ENCODE data around the gene CCDC141. TPM values are rescaled to one million over a fixed set of nuclear protein-coding genes. Genes with fewer than 3 reads are reported as not detected.
"Not testable (repeated sequence)": the region's sequence is repeated elsewhere in the genome, so short reads cannot be mapped to it uniquely, and the experiment has no call there.

Gene CCDC141
- total RNA-seq, 4 donors from 2014 or later: 4.3 to 8.1 (median 6.1) TPM

DNA sequence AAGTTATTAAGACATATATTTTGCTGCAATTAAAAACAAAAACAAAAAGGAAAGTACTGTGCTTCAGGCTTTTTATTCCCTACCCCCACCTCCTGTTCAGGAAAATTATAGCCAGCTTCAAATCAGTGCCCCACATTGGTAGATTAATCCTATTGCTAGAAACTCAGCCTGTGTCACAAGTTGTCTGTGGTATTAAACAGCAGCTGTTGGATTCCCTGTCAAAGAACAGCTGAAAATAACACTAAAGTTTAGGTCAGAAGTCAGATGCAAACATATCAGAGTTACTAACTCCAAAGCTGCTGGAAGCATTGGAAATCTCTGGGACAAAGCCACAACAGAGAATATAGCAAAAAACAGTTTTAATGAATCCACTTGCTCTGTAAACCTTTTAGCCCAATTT lies 818 bp upstream of the CCDC141 start:
- Histone ChIP-seq H3K27ac (no peak overlapping the region), H3K4me3 (replicated peaks in 1 of 3) (no peak overlapping the region), H3K36me3 (no peaks in the 10 kb centered on the region), H3K4me1 (no peaks in the 10 kb centered on the region), H3K27me3 (no peaks in the 10 kb centered on the region), H3K9me3 (no peaks in the 10 kb centered on the region)
- no peak for DNase-seq
- no peak for TF ChIP-seq POLR2A (IDR thresholded peaks at IDR 0.05)
- TF ChIP-seq, protein P1, sequence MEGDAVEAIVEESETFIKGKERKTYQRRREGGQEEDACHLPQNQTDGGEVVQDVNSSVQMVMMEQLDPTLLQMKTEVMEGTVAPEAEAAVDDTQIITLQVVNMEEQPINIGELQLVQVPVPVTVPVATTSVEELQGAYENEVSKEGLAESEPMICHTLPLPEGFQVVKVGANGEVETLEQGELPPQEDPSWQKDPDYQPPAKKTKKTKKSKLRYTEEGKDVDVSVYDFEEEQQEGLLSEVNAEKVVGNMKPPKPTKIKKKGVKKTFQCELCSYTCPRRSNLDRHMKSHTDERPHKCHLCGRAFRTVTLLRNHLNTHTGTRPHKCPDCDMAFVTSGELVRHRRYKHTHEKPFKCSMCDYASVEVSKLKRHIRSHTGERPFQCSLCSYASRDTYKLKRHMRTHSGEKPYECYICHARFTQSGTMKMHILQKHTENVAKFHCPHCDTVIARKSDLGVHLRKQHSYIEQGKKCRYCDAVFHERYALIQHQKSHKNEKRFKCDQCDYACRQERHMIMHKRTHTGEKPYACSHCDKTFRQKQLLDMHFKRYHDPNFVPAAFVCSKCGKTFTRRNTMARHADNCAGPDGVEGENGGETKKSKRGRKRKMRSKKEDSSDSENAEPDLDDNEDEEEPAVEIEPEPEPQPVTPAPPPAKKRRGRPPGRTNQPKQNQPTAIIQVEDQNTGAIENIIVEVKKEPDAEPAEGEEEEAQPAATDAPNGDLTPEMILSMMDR (IDR thresholded peaks at IDR 0.05): no peak
- intact Hi-C loops (cut with DNase I): no loop called here

DNA sequence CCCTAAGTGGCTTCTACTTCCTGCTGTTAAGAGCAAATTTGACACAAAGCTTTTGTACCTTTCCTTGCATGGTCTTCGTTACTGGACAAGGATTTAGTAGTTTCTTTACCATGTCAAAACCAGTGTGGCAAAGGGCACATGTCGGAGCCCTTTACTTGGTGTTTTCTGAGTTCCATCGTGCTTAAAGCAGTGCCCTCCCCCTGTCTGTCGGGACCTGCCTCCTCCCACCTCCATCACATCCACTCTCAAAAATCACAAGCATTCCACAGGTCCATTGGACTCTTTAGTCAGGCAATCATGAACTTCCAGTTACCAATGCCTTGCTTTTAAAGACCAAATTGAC lies 763 bp downstream of the CCDC141 start:
- Histone ChIP-seq H3K9me3 (no peaks in the 10 kb centered on the region), H3K27ac (no peak overlapping the region), H3K4me1 (no peaks in the 10 kb centered on the region), H3K36me3 (no peaks in the 10 kb centered on the region), H3K27me3 (no peaks in the 10 kb centered on the region), H3K4me3 (replicated peaks in 1 of 3) (no peak overlapping the region)
- no peak for DNase-seq
- intact Hi-C loops (cut with DNase I): no loop called here
- TF ChIP-seq POLR2A (IDR thresholded peaks at IDR 0.05): no peak
- TF ChIP-seq, protein P1 (IDR thresholded peaks at IDR 0.05): no peak
- WGBS, 2 donors: 47 to 54% methylated on average over 4 of the region's 4 CpGs

DNA sequence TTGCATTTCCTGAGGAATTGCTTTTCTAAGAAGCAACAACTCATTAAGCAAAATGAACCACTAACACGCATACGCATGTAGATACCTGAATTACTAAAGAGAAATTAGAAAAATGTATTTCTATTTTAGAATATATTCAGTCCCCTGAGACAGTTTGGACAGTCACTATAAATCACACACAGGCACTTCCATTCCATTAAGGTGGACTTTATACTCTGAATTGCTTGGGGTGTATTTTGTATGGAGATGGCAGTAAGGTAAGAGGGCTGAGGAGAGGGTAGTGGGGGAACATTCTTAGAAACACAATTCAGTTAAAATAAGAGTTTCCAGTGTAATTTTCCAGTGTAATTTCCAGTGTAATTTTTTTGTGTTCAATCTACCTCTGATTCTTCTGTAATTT lies 1.8 kb downstream of the CCDC141 start:
- no peak for TF ChIP-seq POLR2A (IDR thresholded peaks at IDR 0.05)
- TF ChIP-seq, protein P1 (IDR thresholded peaks at IDR 0.05): no peak
- whole genome bisulfite sequencing, 2 donors: 81 to 95% methylated on average over 2 of the region's 2 CpGs
- H3K4me1 ChIP-seq: no peaks in the 10 kb centered on the region
- H3K27me3 ChIP-seq: no peaks in the 10 kb centered on the region
- H3K9me3 ChIP-seq: no peaks in the 10 kb centered on the region
- H3K36me3 ChIP-seq: no peaks in the 10 kb centered on the region
- DNase-seq: no peak
- no peak overlapping the region for H3K4me3 ChIP-seq (replicated peaks in 1 of 3)
- no peak overlapping the region for H3K27ac ChIP-seq
- intact Hi-C loops (cut with DNase I): no loop called here

DNA sequence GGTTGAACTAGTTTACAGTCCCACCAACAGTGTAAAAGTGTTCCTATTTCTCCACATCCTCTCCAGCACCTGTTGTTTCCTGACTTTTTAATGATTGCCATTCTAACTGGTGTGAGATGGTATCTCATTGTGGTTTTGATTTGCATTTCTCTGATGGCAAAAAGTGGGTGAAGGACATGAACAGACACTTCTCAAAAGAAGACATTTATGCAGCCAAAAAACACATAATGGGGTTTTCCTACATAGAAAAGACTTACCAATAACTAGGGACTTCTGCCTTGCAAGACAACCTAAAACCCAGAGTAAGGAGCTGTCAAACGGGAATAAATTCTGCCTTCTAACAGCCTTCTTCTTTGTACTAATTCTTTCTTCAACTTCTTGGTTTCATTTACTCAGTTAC lies 4.3 kb downstream of the CCDC141 start:
- H3K27me3 ChIP-seq; H3K27ac ChIP-seq; DNase-seq; H3K4me1 ChIP-seq; H3K4me3 ChIP-seq (replicated peaks in 1 of 3); intact Hi-C loops (cut with DNase I); H3K36me3 ChIP-seq; H3K9me3 ChIP-seq: not testable (repeated sequence)
- WGBS, 2 donors: 0% methylated on average over 1 of the region's 1 CpG

DNA sequence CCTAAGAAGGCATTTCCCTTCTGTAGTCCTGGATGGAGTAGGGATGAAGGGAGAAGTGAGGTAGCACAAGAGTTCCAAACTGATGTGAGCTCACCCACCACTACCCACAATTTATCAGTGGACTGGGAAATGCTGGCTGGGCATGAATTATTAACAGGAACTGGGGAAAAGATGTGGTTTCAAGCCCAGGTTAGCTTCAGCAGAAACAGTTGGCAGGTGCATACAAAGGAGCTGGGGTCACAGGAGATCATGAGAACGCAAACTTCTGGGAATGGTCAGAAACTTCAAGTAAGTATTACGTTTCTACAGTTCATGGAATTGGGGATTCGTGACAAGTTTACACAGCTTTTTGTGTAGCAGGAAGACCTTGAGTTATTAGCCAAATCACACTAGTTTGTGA lies 5.4 kb downstream of the CCDC141 start:
- Histone ChIP-seq H3K27ac (no peak overlapping the region), H3K27me3 (no peaks in the 10 kb centered on the region), H3K36me3 (no peaks in the 10 kb centered on the region), H3K9me3 (no peaks in the 10 kb centered on the region), H3K4me1 (no peaks in the 10 kb centered on the region), H3K4me3 (replicated peaks in 1 of 3) (no peak overlapping the region)
- intact Hi-C loops (cut with DNase I): no loop called here
- no peak for DNase-seq
- 87% methylated on average over 3 of the region's 3 CpGs for WGBS, 2 donors
- TF ChIP-seq, protein P1 (IDR thresholded peaks at IDR 0.05): no peak
- TF ChIP-seq POLR2A (IDR thresholded peaks at IDR 0.05): no peak

DNA sequence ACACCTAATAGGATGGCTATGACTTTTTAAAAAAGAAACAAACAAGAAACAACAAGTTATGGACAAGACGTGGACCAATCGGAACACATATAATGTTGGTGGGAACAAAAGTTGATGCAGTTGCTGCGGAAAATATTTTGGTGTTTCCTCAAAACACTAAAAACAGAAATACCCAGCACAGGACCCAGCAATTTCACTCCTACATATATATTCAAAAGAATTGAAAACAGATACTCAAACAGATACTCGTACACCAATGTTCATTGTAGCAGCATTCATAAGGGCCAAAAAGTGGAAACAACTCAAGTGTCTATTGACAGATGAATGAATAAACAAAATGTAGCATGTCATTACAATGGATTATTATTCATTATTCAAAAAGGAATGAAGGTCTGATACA lies 12.1 kb downstream of the CCDC141 start:
- Histone ChIP-seq H3K4me1 (no peaks in the 10 kb centered on the region), H3K4me3 (replicated peaks in 1 of 3) (no peak overlapping the region), H3K36me3 (no peaks in the 10 kb centered on the region), H3K9me3 (no peaks in the 10 kb centered on the region), H3K27ac (no peak overlapping the region), H3K27me3 (no peaks in the 10 kb centered on the region)
- TF ChIP-seq POLR2A (IDR thresholded peaks at IDR 0.05): no peak
- TF ChIP-seq, protein P1 (IDR thresholded peaks at IDR 0.05): no peak
- no peak for DNase-seq
- intact Hi-C loops (cut with DNase I): no loop called here
- 87 to 89% methylated on average over 4 of the region's 4 CpGs for WGBS, 2 donors
